Right lobe of liver (tissue), 4 donors: ENCODE data around the gene ARSI.

Source experiments
- CTCF ChIP-seq, 4 donors: fragments of 200-600 bp in 3 of 4; fragments of 450-650 bp in 1 of 4; IDR thresholded peaks; one replicate each; pipeline versions ENCODE4 v1.5.1 to v1.8.0; 2016 to 2022; ENCODE audit warnings: antibody characterized with exemption in 4 of 4, mild to moderate bottlenecking in 2 of 4
- POLR2A ChIP-seq: fragments of 450-650 bp; IDR thresholded peaks from one replicate; pipeline ENCODE4 v1.6.1; 2017; ENCODE audit warnings: antibody characterized with exemption, mild to moderate bottlenecking
- donor health status: DM: no; HTN: no; CAD: no.
- donor health status: DM: no; HTN: no; CAD: no.
- donor health status: DM: no; HTN: yes; CAD: no.

GRCh38 chr5:150341989-150342388 lies 39.3 kb upstream of the ARSI start:
- TF ChIP-seq CTCF (IDR thresholded peaks at IDR 0.05) (no peak), POLR2A (no peak)
